ENCODE data around the gene GOLGA6C. TPM values are rescaled to one million over a fixed set of nuclear protein-coding genes. Genes with fewer than 3 reads are reported as not detected.
"Not testable (repeated sequence)": the region's sequence is repeated elsewhere in the genome, so short reads cannot be mapped to it uniquely, and the experiment has no call there.

Gene GOLGA6C
- total RNA-seq, result not detected

- ATAC-seq (ENCODE audit: low FRiP score); DNase-seq (ENCODE audit: low spot score): not testable (repeated sequence)
Measured at GRCh38 chr15:75258034-75258433, at the start of gene GOLGA6C. GOLGA6C (plus strand) TSS chr15:75258334; CDS start chr15:75258599, 265 bp downstream.

GRCh38 chr15:75208501-75209288 lies 49.4 kb upstream of the GOLGA6C start:
- ATAC-seq (ENCODE audit: low FRiP score), result no peak
- no peak for TF ChIP-seq CTCF (IDR thresholded peaks at IDR 0.05)
- no peak for DNase-seq (ENCODE audit: low spot score)

GRCh38 chr15:75209289-75209676 lies 48.9 kb upstream of the GOLGA6C start:
- ATAC-seq (ENCODE audit: low FRiP score), result no peak
- no peak for DNase-seq (ENCODE audit: low spot score)
- no peak for TF ChIP-seq CTCF (IDR thresholded peaks at IDR 0.05)

- no peak for TF ChIP-seq CTCF (IDR thresholded peaks at IDR 0.05)
- DNase-seq (ENCODE audit: low spot score) (no peak), ATAC-seq (ENCODE audit: low FRiP score) (no peak)
Measured at GRCh38 chr15:75210811-75211230, 47.3 kb upstream of the GOLGA6C start.

GRCh38 chr15:75211436-75212199 lies 46.5 kb upstream of the GOLGA6C start:
- TF ChIP-seq CTCF (IDR thresholded peaks at IDR 0.05), result no peak
- ATAC-seq (ENCODE audit: low FRiP score) (no peak), DNase-seq (ENCODE audit: low spot score) (no peak)

GRCh38 chr15:75212200-75212858 lies 45.8 kb upstream of the GOLGA6C start:
- DNase-seq (ENCODE audit: low spot score) (no peak), ATAC-seq (ENCODE audit: low FRiP score) (no peak)
- no peak for TF ChIP-seq CTCF (IDR thresholded peaks at IDR 0.05)

- ATAC-seq (ENCODE audit: low FRiP score) (no peak), DNase-seq (ENCODE audit: low spot score) (no peak)
- no peak for TF ChIP-seq CTCF (IDR thresholded peaks at IDR 0.05)
Measured at GRCh38 chr15:75213212-75213767, 44.8 kb upstream of the GOLGA6C start.
